NCI-H2171 treated with DMSO at 0.1 percent for 48 hours (cell line): ENCODE results near the gene AGBL4.

ENCODE experiments used
- DNase-seq: peaks from one replicate; lab custom pipeline; 2025; lab: John Stamatoyannopoulos, UW

Gene AGBL4

GRCh38 chr1:48725341-48726046, 1298.3 kb downstream of the AGBL4 start:
- DNase-seq: no peak

DNA sequence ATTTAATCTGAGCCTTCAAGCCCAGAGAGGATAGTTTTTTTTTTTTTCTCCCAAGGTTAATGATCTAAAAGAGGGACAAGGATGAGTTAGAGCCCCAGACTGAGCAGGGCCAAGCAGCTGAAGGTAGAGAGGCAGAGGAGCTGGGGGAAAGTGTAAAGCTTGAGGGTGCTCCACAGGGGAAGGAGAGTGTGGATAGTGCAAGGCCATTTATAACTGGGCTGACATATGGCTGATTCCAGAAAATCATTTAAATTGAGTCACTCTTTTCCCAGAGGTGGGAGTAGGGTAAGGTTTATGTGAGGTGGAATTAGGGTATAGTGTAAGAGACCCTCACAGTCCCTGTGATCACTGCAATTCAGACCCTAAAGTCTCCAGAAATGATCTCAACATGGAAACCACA, 1302.8 kb downstream of the AGBL4 start:
- DNase-seq: no peak

DNA sequence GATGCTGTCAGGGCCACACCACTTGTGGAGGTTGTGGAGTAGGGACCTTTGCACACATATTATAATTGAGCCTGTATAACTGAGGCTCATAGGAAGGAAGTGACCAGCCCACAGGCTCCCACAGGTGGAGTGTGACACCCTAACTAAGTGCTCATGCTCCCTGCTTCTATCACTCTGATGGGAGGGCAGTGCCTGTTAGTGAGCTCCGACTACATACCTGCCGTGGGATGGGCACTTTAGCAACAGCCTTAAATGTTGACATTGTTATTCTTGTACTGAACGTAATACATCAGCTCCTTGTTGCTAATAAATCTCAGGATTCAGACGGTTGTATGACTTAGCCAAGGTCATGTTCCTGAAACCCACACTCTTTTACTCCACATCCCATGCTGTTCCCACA, 1305.0 kb downstream of the AGBL4 start:
- DNase-seq: no peak

GRCh38 chr1:48718116-48718630, 1305.6 kb downstream of the AGBL4 start:
- no peak for DNase-seq

DNA sequence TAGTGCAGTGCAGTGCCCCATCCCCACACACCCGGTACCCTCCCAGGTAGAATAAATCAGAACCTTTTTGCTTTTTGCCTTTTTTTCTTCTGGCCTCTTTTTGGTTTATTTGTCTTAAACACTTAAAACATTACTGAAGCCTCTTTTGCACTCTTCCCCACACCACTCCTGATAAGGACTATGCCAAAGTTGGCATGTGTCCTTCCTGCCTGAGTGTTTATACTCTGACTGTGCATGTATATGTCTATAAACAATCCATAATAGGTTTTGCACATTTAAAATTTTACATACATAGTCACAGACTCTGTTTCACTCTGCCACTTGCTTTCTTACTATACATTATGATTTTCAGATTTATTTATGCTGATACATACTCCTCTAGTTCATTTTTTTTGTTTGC, 1306.7 kb downstream of the AGBL4 start:
- no peak for DNase-seq

DNA sequence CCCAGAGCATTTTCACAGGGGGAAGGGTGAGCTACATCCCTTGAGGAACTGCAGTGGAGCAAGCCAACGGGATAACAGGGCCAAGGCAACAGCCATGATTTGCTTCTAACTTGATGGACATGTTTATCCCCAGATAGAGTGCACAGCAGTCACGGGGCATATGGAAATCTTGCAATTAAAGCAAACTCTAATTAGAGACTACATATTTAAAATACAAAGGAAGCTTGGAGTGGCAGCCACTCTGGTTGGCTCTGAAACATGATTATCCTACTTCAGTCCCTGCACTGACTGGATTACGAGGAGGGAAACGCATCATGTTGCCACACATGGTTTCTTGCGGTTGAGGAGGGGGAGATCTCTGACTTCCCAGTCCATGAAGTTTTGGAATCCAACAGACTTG, 1307.8 kb downstream of the AGBL4 start:
- DNase-seq: no peak

GRCh38 chr1:48710915-48711314, 1312.8 kb downstream of the AGBL4 start:
- no peak for DNase-seq

GRCh38 chr1:48710318-48710717, 1313.4 kb downstream of the AGBL4 start:
- DNase-seq: no peak

- no peak for DNase-seq
Observed at GRCh38 chr1:48704736-48705135, 1319.0 kb downstream of the AGBL4 start.

- DNase-seq: no peak
Observed at GRCh38 chr1:48701445-48701844, 1322.3 kb downstream of the AGBL4 start.

DNA sequence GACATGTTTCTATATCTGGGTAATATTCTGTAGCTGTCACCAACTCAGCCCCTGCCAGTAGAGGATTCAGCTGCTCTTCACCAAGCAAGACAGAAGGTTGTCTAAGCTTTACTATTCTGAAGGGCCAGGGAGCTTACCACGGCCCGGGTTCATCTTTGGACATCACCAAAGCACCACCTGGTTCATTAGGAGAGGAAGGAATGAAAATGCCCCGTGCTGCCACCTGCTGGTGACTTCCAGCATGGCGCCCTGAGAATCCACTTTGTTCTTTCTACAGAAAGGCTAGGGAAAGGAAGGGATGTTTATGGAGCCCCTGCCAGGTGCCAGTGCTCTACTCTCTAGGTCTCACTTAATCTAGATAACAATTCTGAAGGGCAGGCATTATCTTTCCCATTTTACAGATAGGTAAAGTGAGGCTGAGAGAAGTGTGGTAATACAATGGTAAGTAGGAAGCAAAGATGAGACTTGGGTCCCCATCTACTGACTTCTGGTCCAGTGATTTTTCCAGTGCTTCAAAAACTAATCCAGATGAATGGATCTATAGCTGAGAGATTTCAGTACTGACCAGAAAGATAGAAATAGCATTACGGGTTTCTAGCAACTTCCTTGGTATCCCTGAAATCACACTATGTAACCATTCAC, 1326.6 kb downstream of the AGBL4 start:
- DNase-seq: peak; percentile 54

GRCh38 chr1:48695161-48695560, 1328.6 kb downstream of the AGBL4 start:
- peak; percentile 24 for DNase-seq

GRCh38 chr1:48693674-48694320, 1330.0 kb downstream of the AGBL4 start:
- DNase-seq: peak; percentile 36

DNA sequence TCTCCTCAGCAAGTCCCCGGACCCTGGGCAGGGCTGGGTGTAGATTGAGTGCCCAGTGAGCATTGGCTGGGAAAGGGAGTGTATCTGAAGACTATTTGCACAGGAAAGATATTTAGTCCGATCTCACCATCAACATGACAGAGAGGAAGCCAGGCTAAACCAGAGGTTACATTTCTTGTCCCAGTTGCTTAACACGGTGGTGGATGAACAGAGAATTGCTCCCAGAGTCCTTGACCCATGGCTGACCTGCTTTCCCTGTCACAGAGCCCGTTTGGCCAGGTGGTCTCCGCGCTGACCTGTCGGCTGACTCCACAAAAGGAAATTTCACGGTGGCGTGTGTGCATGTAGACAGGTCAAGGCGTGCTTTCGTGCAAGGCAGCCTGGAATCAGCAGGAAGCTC, 1330.6 kb downstream of the AGBL4 start:
- no peak for DNase-seq

DNA sequence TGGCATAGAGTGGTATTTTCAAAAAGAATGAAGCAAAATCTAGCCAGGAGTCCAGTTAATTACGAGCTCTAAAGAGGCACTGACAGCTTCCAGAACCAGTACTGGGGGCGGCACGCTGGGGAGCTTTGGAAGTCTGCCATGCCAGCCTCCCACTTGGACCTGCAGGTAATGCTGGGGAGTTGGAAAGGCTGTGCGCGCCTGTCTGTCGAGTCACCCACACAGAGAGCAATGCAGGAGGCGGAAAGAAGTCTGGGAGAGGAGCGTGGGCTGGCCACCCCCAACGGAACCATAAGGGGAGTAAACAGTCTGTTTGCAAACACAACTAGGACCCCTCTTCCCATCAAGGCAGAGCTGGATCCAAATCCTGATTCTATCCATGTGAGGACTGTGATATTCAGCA, 1331.5 kb downstream of the AGBL4 start:
- no peak for DNase-seq

GRCh38 chr1:48691429-48692001, 1332.2 kb downstream of the AGBL4 start:
- no peak for DNase-seq

GRCh38 chr1:48688102-48688760, 1335.5 kb downstream of the AGBL4 start:
- DNase-seq: no peak

DNA sequence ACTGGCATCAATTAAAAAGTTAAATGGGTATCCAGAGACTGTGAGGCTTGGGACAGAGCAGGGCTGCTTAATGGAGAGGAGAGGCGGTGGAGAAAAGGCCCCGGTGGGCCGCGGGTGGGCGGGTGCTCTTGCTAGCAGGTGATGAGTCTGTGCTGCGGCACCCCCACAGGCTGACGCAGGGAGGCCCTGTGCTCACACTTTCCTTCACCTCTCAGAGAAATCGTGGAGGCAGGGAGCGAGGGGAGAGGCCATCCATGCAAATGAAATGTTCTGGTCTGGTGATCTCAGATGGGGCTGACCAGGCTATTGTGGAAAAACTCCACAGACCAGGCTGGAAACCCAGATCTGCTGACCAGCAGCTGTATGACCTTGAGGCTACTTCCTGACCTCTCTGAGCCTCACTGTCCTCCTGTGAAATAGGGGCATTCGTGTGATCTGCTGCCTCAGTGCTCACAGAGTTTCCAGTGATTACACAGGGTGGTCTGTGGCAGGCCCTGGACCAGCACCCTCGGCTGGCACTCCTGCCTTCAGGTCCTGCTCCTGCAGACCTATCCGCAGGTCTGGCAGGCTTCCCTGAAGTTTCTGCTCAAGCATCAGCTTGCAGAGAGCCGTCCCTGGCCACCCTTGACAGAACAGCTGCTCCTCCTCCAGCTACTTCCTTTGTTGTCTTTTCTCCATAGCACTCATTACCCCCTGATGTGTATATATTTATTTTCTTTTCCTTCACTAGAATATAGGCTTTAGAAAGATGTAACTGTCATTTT, 1336.3 kb downstream of the AGBL4 start:
- peak; percentile 19 for DNase-seq

GRCh38 chr1:48686159-48686558, 1337.6 kb downstream of the AGBL4 start:
- DNase-seq: no peak

DNA sequence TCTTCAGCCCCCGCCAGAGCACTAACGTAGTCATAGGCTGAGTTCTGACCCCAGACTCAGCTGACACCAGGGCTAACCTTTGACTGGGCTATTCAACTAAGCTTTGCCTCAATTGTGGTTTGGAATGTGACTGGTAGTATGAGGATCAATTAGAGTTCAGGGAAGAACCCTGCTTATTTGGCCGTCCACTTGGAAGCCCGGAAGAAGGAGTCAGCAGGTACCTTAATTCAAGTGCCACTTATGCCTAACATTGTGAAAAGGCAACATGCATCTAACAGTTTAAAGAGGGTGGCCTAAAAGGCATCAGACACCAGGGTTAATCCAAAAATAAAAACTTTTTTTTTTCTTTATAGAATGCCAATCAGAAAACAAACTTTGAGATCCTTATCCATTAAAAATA, 1339.4 kb downstream of the AGBL4 start:
- no peak for DNase-seq

GRCh38 chr1:48683839-48684238, 1339.9 kb downstream of the AGBL4 start:
- no peak for DNase-seq
